Activated CD4-positive, CD25-positive, alpha-beta regulatory T cell (primary cell): Measurements from ENCODE around the gene MIER1.

ENCODE experiments used
- DNase-seq, 4 experiments: peaks; one replicate each; lab custom pipeline; 2025; lab: John Stamatoyannopoulos, UW

MIER1 gene

DNA sequence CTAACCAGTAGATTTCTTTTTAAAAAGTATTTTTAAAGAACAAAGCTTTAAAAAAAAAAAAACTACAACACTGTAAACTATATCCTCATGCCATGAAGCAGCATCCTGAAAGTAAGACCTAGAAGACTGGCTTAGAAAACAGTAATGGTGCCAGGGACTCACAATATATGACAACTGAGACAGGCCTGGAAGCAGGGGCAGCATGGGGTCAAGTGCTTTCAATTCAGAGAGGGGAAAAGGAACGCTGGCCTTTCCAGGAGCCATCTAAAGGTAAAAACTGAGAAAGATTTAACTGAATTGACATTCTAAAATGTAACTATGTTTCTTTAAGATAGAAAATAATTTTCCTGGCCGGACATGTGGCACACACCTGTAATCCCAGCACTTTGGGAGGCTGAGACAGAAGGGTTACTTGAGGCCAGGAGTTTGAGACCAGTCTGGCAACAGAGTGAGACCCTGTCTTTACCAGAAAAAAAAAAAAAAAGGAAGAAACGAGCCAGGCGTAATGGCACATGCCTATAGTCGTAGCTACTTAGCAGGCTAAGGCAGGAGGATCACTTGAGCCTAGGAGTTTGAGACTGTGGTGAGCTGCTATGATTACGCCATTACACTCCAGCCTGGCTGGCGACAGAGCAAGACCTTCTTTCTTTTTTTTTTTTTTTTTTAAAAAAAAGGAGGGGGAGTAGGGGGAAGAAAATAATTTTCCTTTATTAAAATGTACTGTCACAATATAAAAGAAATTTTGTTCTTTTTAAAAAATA is 75.0 kb downstream of the MIER1 start:
- no peak for DNase-seq

GRCh38 chr1:67001682-67002425 is 77.1 kb downstream of the MIER1 start:
- DNase-seq = no peak

DNA sequence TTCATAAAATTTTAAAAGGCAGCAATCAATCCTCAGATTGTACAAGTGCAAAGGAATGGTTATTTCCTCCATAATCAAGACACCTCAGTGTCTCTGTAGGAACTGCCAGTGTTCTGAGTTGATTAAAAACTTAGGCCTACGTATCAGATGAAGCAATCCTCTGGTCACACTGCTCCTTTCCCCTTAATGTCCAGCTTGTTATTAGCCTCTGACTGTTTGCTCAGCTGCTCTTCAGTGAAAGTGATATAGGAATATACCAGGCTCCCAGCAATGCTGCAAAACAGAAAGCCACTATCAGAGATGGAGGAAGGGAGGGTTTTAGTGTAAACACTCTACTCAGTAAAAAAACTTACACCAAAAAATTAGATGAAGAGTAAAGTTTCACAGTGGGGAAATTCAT is 79.4 kb downstream of the MIER1 start:
- no peak for DNase-seq

- no peak for DNase-seq
Measured at GRCh38 chr1:67005068-67005467, 80.3 kb downstream of the MIER1 start.

DNA sequence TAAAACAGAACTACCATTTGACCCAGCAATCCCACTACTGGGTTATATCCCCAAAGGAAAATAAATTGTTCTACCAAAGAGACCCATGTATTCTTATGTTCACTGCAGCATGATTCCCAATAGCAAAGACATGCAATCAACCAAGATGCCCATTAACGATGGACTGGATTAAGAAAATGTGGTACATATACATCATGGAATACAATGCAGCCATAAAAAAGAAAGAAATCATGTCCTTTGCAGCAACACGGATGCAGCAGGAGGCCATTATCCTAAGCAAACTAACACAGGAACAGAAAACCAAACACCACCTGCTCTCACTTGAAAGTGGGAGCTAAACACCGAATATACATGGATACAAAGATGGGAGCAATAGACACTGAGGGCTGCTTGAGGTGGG is 85.0 kb downstream of the MIER1 start:
- no peak for DNase-seq

DNA sequence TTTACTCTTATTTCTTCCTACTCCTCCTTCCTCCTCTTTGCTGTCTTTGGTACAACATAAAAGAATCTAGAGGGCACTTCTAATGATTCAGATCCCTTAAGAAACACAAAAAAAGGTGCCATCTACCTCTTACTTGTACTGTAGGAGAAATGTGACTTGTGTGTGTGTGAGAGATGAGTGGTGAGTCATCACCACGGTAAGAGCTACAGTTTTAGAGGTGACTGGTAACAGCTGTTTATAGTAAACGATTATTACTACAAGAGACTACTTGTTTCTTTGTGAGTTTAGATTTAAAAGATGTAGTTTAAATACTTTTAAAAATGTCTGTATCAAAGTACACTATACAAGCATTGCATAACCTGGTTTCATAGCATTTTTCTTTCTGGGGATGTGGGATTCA is 88.8 kb downstream of the MIER1 start:
- no peak for DNase-seq

DNA sequence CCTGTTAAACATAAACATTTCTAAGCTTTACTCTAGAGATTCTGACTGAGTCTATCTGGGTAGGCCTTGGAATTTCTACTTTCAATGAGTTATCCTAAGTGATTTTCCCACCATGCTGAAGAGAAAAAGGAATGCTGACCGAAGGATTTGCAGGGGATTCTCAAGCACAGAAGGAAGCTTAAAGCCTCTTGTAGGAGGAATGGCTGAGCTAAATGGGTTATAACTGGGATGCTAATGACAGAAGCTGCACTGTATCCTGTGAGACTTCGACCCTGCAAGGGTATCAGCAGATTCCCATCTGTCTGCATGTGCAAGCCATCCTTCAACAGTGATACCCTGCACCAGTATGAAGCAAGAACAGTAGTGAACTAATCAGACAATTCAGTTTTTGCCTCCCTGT is 93.8 kb downstream of the MIER1 start:
- no peak for DNase-seq

- DNase-seq = no peak
Measured at GRCh38 chr1:67019121-67019520, 94.3 kb downstream of the MIER1 start.

GRCh38 chr1:67019600-67020136 is 94.9 kb downstream of the MIER1 start:
- no peak for DNase-seq

DNA sequence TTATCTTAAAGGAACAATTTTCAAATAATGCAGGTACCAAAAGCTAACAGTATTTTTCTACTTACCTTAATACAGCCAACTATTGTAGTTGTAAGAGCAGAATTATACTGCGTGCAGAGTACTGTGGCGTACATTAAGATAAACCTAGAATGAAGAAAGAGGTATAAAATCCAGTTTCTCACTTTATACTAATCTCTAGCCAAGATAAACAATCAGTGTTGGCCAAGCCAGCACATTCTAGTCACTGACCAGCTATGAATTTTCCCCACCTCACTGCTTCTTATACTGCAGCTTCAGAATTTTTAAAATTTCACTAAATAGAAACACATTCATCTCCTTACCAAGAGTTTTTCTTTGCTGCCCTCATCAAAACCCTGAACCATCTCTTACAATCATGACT is 95.5 kb downstream of the MIER1 start:
- no peak for DNase-seq

DNA sequence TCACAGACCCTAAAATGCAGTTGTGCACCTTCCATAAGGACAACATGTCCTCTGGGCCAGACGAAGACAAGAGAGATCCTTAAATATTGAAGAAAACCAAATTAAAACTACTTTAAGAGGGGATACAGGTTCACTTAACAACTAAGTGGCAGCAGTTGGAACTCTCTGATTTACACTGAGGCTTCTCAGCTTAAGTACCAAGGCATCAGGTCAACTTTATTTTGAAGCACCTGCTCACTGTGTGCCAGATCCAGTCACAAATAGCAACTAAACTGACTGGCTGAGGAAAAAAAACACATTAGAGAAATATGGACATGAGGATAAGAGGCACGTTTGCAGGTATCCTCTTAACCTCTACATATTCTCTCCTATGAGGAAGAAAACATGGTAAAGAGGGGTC is 96.0 kb downstream of the MIER1 start:
- no peak for DNase-seq

DNA sequence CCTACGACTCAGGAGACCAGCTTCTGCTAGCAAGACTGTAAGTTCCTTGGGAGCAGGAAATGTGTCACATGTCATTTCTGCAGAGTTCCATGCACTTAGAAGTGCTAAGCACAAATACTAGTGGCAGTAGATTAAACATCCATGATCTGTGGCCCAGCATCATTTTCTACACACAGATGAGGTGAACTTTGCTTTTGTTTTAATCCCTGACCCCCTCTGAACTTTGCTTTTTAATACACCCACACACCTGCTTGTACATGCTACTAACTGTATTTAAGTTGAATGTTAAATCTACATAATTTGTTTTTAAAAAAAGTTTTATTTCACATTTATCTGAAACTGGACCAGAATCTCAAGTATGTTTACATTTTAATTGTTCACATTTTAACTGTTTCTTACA is 104.7 kb downstream of the MIER1 start:
- DNase-seq = no peak

- DNase-seq = no peak
Measured at GRCh38 chr1:67031121-67031858, 106.5 kb downstream of the MIER1 start.

GRCh38 chr1:67031859-67032247 is 107.1 kb downstream of the MIER1 start:
- no peak for DNase-seq
